Measurements from ENCODE around the gene PTPRN2. TPM values are rescaled to one million over a fixed set of nuclear protein-coding genes. Genes with fewer than 3 reads are reported as not detected.

The PTPRN2 gene
- total RNA-seq, 2 donors from 2014 or later, result 26.1 to 55.5 TPM

GRCh38 chr7:157628456-157628855 is 959.2 kb downstream of the PTPRN2 start:
- WGBS, result 95% methylated on average over 12 of the region's 12 CpGs
- no peaks in the 10 kb centered on the region for H3K4me1 ChIP-seq (replicated peaks)
- no peak overlapping the region for H3K27ac ChIP-seq
- intact Hi-C loops (cut with DNase I), result no loop called here
- H3K9me3 ChIP-seq, result no peaks in the 10 kb centered on the region
- no peak overlapping the region for H3K4me3 ChIP-seq
- no peaks in the 10 kb centered on the region for H3K36me3 ChIP-seq
- peaks cover 3% of the 10 kb centered on the region for H3K27me3 ChIP-seq (replicated peaks; ENCODE audit: insufficient read depth)
- TF ChIP-seq POLR2A (IDR thresholded peaks at IDR 0.05) (no peak), CTCF (IDR thresholded peaks at IDR 0.05) (no peak), POLR2AphosphoS5 (IDR thresholded peaks at IDR 0.05) (no peak)
- DNase-seq (ENCODE audit: low spot score), result no peak

GRCh38 chr7:157627646-157628045 is 960.0 kb downstream of the PTPRN2 start:
- H3K27ac ChIP-seq, result no peak overlapping the region
- H3K4me1 ChIP-seq (replicated peaks), result no peaks in the 10 kb centered on the region
- intact Hi-C loops (cut with DNase I), result no loop called here
- TF ChIP-seq POLR2A (IDR thresholded peaks at IDR 0.05), result no peak
- no peak for TF ChIP-seq CTCF (IDR thresholded peaks at IDR 0.05)
- no peak for TF ChIP-seq POLR2AphosphoS5 (IDR thresholded peaks at IDR 0.05)
- H3K4me3 ChIP-seq, result no peak overlapping the region
- H3K27me3 ChIP-seq (replicated peaks; ENCODE audit: insufficient read depth), result peaks cover 3% of the 10 kb centered on the region
- DNase-seq (ENCODE audit: low spot score), result no peak
- no peaks in the 10 kb centered on the region for H3K9me3 ChIP-seq
- H3K36me3 ChIP-seq, result no peaks in the 10 kb centered on the region
- 91% methylated on average over 8 of the region's 8 CpGs for WGBS

GRCh38 chr7:157627033-157627432 is 960.6 kb downstream of the PTPRN2 start:
- Histone ChIP-seq H3K4me1 (replicated peaks) (no peaks in the 10 kb centered on the region), H3K9me3 (no peaks in the 10 kb centered on the region), H3K27ac (no peak overlapping the region), H3K4me3 (no peak overlapping the region), H3K36me3 (no peaks in the 10 kb centered on the region), H3K27me3 (replicated peaks; ENCODE audit: insufficient read depth) (peaks cover 3% of the 10 kb centered on the region)
- intact Hi-C loops (cut with DNase I), result no loop called here
- 92% methylated on average over 8 of the region's 8 CpGs for WGBS
- TF ChIP-seq POLR2AphosphoS5 (IDR thresholded peaks at IDR 0.05) (no peak), CTCF (IDR thresholded peaks at IDR 0.05) (no peak), POLR2A (IDR thresholded peaks at IDR 0.05) (no peak)
- no peak for DNase-seq (ENCODE audit: low spot score)

GRCh38 chr7:157625973-157626742 is 961.5 kb downstream of the PTPRN2 start:
- Histone ChIP-seq H3K27ac (no peak overlapping the region), H3K36me3 (no peaks in the 10 kb centered on the region), H3K4me3 (no peak overlapping the region), H3K4me1 (replicated peaks) (no peaks in the 10 kb centered on the region), H3K27me3 (replicated peaks; ENCODE audit: insufficient read depth) (peaks cover 3% of the 10 kb centered on the region), H3K9me3 (no peaks in the 10 kb centered on the region)
- WGBS, result 55% methylated on average over 11 of the region's 11 CpGs
- TF ChIP-seq POLR2A (IDR thresholded peaks at IDR 0.05), result no peak
- TF ChIP-seq POLR2AphosphoS5 (IDR thresholded peaks at IDR 0.05), result no peak
- TF ChIP-seq CTCF (IDR thresholded peaks at IDR 0.05), result no peak
- no peak for DNase-seq (ENCODE audit: low spot score)
- intact Hi-C loops (cut with DNase I), result no loop called here

GRCh38 chr7:157623556-157623955 is 964.1 kb downstream of the PTPRN2 start:
- no peak overlapping the region for H3K27ac ChIP-seq
- H3K4me1 ChIP-seq (replicated peaks), result no peaks in the 10 kb centered on the region
- no peaks in the 10 kb centered on the region for H3K9me3 ChIP-seq
- no peaks in the 10 kb centered on the region for H3K36me3 ChIP-seq
- WGBS, result 88% methylated on average over 7 of the region's 7 CpGs
- no peak for DNase-seq (ENCODE audit: low spot score)
- intact Hi-C loops (cut with DNase I), result no loop called here
- H3K4me3 ChIP-seq, result no peak overlapping the region
- TF ChIP-seq POLR2A (IDR thresholded peaks at IDR 0.05) (no peak), CTCF (IDR thresholded peaks at IDR 0.05) (no peak), POLR2AphosphoS5 (IDR thresholded peaks at IDR 0.05) (no peak)
- no peaks in the 10 kb centered on the region for H3K27me3 ChIP-seq (replicated peaks; ENCODE audit: insufficient read depth)
